ENCODE measurements around the gene ROR2. TPM values are rescaled to one million over a fixed set of nuclear protein-coding genes. Genes with fewer than 3 reads are reported as not detected.

ROR2 gene
- total and polyA plus RNA-seq, 2 experiments from 2014 or later = 7.1 to 12.9 TPM

DNA sequence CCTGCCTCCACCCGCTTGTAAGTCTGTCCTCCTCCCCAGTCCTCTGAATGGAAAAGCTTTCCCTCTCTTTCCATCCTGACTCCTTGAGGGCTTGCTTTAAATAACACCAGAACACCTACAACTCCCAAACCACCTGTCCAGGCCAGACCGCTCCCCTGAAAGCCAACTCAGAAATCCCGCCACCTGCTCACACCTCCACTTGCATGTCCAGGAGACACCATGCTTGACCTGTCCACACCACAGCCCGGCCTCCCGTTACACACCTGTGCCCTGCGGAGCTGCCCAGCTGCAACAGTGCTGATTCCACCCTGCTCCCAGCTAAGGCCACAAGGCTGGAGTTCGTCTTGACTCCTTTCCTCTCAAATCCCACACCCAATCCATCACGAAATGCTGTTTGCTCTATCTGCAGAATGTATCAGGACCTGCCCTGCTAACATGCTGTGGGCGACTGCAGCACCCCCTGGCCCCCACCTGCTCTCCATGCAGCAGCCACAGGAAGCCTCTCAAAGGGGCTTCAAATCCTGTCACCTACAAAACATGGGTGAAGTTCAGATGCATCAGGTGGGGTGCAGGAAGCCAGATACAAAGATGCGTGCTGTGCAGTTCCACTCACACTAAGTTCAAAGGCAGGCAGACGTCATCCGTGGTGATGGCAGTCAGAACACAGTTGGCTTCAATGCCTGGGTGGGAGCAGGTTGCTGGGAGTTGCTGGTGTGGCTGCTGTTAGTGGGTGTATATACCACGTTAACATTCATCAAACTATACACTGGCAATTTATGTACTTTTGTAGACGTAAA, 166.0 kb downstream of the ROR2 start:
- Histone ChIP-seq H4K20me1 (ENCODE audit: insufficient read depth) (no peaks in the 10 kb centered on the region), H3K79me2 (ENCODE audit: insufficient read depth) (peaks cover 4% of the 10 kb centered on the region; the same call in 1 of the 2 replicates), H3K36me3 (ENCODE audit: low read depth) (no peaks in the 10 kb centered on the region), H3K4me3 (no peak overlapping the region), H3K27ac (no peak overlapping the region), H3F3A (ENCODE audit: insufficient read depth) (no peaks in the 10 kb centered on the region), H3K9ac (no peak overlapping the region), H3K27me3 (replicated peaks; ENCODE audit: insufficient read depth) (no peaks in the 10 kb centered on the region), H3K4me1 (ENCODE audit: insufficient read depth) (no peaks in the 10 kb centered on the region), H3K9me2 (ENCODE audit: insufficient read depth) (no peaks in the 10 kb centered on the region), H3K4me2 (ENCODE audit: unreplicated experiment) (no peak overlapping the region), H2AFZ (no peak overlapping the region), H3K9me3 (ENCODE audit: low read depth) (no peaks in the 10 kb centered on the region)
- in situ Hi-C loops (cut with MboI) = no loop called here
- TF ChIP-seq EZH2 (IDR thresholded peaks at IDR 0.05; ENCODE audit: insufficient read depth, poor library complexity, severe bottlenecking) = no peak
- no peak for TF ChIP-seq EZH2phosphoT487 (IDR thresholded peaks at IDR 0.05; ENCODE audit: insufficient read depth, low read depth)
- WGBS, 2 experiments (ENCODE audit: low coverage in 1 of 2, low lambda C conversion rate in 2 of 2, missing lambda C conversion rate in 2 of 2) = 91 to 93% methylated on average over 14 of the region's 14 CpGs
- no peak for DNase-seq

DNA sequence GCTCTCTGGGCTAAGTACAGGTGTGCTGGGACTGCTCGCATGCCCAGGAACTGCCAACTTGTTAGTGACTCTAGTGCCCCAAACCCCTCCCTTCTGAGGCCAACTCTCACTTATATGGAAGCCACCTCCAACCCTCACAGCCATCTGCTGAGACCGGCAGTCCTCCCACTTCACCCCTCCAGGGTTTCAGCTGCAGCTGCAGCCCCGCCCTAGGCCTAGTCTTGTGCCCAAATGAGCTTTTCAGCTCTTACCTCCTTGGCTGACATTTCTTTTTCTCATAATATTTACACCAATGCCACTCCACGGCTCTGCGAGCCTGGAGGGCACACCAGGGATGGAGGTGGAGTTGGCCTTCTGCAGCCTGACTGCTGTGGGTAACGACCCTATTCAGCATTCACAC, 166.6 kb downstream of the ROR2 start:
- H3K36me3 ChIP-seq (ENCODE audit: low read depth) = no peaks in the 10 kb centered on the region
- H2AFZ ChIP-seq = no peak overlapping the region
- no peaks in the 10 kb centered on the region for H3K9me3 ChIP-seq (ENCODE audit: low read depth)
- H3K27ac ChIP-seq = no peak overlapping the region
- peaks cover 2% of the 10 kb centered on the region; the same call in 1 of the 2 replicates for H3K79me2 ChIP-seq (ENCODE audit: insufficient read depth)
- DNase-seq = no peak
- in situ Hi-C loops (cut with MboI) = no loop called here
- H3F3A ChIP-seq (ENCODE audit: insufficient read depth) = no peaks in the 10 kb centered on the region
- no peak overlapping the region for H3K9ac ChIP-seq
- no peaks in the 10 kb centered on the region for H3K27me3 ChIP-seq (replicated peaks; ENCODE audit: insufficient read depth)
- H3K4me2 ChIP-seq (ENCODE audit: unreplicated experiment) = no peak overlapping the region
- H3K4me1 ChIP-seq (ENCODE audit: insufficient read depth) = no peaks in the 10 kb centered on the region
- WGBS, 2 experiments (ENCODE audit: low coverage in 1 of 2, low lambda C conversion rate in 2 of 2, missing lambda C conversion rate in 2 of 2) = 83 to 84% methylated on average over 6 of the region's 6 CpGs
- H3K9me2 ChIP-seq (ENCODE audit: insufficient read depth) = no peaks in the 10 kb centered on the region
- no peaks in the 10 kb centered on the region for H4K20me1 ChIP-seq (ENCODE audit: insufficient read depth)
- no peak overlapping the region for H3K4me3 ChIP-seq
- TF ChIP-seq EZH2 (IDR thresholded peaks at IDR 0.05; ENCODE audit: insufficient read depth, poor library complexity, severe bottlenecking) = no peak
- TF ChIP-seq EZH2phosphoT487 (IDR thresholded peaks at IDR 0.05; ENCODE audit: insufficient read depth, low read depth) = no peak

DNA sequence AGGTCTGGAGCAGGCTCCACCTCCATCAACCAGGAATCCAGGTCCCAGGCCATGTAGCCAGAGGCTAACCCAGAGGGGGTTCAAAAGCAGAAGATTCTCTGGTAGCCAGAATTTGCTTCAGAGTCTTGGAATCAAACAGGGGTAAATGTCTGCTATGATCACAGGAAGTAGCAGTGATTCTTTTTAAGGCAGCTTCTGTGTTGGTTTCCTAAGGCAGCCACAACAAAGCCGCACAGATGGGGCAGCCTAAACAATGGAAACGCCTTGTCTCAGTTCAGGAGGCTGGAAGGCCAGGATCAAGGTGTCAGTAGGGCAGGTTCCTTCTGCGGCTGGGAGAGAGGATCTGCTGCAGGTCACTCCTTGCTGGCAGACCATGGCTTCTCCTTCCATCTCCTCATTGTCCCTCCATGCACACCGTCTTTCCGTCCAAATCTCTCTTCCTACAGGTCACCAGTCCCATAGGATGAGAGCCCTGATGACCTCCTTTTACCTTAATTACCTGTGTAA, 167.3 kb downstream of the ROR2 start:
- 85 to 92% methylated on average over 5 of the region's 5 CpGs for WGBS, 2 experiments (ENCODE audit: low coverage in 1 of 2, low lambda C conversion rate in 2 of 2, missing lambda C conversion rate in 2 of 2)

DNA sequence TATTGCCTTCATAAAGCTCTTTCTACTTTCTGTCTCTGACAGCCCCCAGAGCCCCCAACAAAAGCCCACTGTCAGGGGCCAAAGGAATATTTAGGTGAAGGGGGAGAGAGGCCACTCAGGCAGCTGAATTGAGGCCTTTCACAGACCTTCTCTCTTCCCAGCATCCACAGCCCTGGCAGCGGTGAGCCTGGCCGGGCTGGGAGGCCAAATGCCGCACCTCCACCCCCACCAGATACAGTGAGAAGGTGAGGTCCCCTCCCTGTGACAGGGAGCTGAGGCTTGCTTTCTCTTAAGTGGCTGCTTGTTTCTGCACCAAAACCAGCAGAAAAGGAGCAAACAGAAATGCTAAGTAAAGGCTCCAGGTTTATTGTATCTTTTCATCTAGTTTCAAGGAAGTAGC, 168.1 kb downstream of the ROR2 start:
- Histone ChIP-seq H3K4me3 (no peak overlapping the region), H3K36me3 (ENCODE audit: low read depth) (no peaks in the 10 kb centered on the region), H3K79me2 (ENCODE audit: insufficient read depth) (no peaks in the 10 kb centered on the region; the same call in 1 of the 2 replicates), H2AFZ (no peak overlapping the region), H3K27me3 (replicated peaks; ENCODE audit: insufficient read depth) (no peaks in the 10 kb centered on the region), H3K9me3 (ENCODE audit: low read depth) (no peaks in the 10 kb centered on the region), H3K4me2 (ENCODE audit: unreplicated experiment) (no peak overlapping the region), H4K20me1 (ENCODE audit: insufficient read depth) (no peaks in the 10 kb centered on the region), H3K27ac (no peak overlapping the region), H3K9me2 (ENCODE audit: insufficient read depth) (no peaks in the 10 kb centered on the region), H3F3A (ENCODE audit: insufficient read depth) (peaks cover 4% of the 10 kb centered on the region), H3K4me1 (ENCODE audit: insufficient read depth) (peaks cover 14% of the 10 kb centered on the region), H3K9ac (no peak overlapping the region)
- DNase-seq = no peak
- TF ChIP-seq EZH2phosphoT487 (IDR thresholded peaks at IDR 0.05; ENCODE audit: insufficient read depth, low read depth) (no peak), EZH2 (IDR thresholded peaks at IDR 0.05; ENCODE audit: insufficient read depth, poor library complexity, severe bottlenecking) (no peak)
- in situ Hi-C loops (cut with MboI) = no loop called here
- WGBS, 2 experiments (ENCODE audit: low coverage in 1 of 2, low lambda C conversion rate in 2 of 2, missing lambda C conversion rate in 2 of 2) = 96 to 100% methylated on average over 3 of the region's 3 CpGs

More for the DNA sequence above, 167.3 kb downstream of the ROR2 start:
- H3K9ac ChIP-seq = no peak overlapping the region
- no peak overlapping the region for H3K27ac ChIP-seq
- no peak overlapping the region for H2AFZ ChIP-seq
- no peaks in the 10 kb centered on the region for H3K27me3 ChIP-seq (replicated peaks; ENCODE audit: insufficient read depth)
- no peaks in the 10 kb centered on the region for H4K20me1 ChIP-seq (ENCODE audit: insufficient read depth)
- in situ Hi-C loops (cut with MboI) = no loop called here
- no peak for DNase-seq
- no peak overlapping the region for H3K4me2 ChIP-seq (ENCODE audit: unreplicated experiment)
- no peak overlapping the region for H3K4me3 ChIP-seq
- no peaks in the 10 kb centered on the region for H3K9me2 ChIP-seq (ENCODE audit: insufficient read depth)
- no peaks in the 10 kb centered on the region for H3K9me3 ChIP-seq (ENCODE audit: low read depth)
- no peaks in the 10 kb centered on the region for H3K36me3 ChIP-seq (ENCODE audit: low read depth)
- H3K79me2 ChIP-seq (ENCODE audit: insufficient read depth) = no peaks in the 10 kb centered on the region; the same call in 1 of the 2 replicates
- TF ChIP-seq EZH2 (IDR thresholded peaks at IDR 0.05; ENCODE audit: insufficient read depth, poor library complexity, severe bottlenecking) (no peak), EZH2phosphoT487 (IDR thresholded peaks at IDR 0.05; ENCODE audit: insufficient read depth, low read depth) (no peak)
- peaks cover 6% of the 10 kb centered on the region for H3K4me1 ChIP-seq (ENCODE audit: insufficient read depth)
- H3F3A ChIP-seq (ENCODE audit: insufficient read depth) = no peaks in the 10 kb centered on the region

All from GM23248 (cell line).